Effector memory CD8-positive, alpha-beta T cell (primary cell): ENCODE results near the gene ACTR3C.

Source experiments
- ATAC-seq: fragments of 150-1000 bp; cut with Tn5 transposase; replicated peaks from 2 replicates; pipeline ENCODE4 v1.10.0; 2021; ENCODE audit warnings: mild to moderate bottlenecking, moderate library complexity
- DNase-seq, 3 experiments: peaks; one replicate each; pipeline ENCODE4 v3.0.0; 2021
- H3K27ac Mint-ChIP-seq, 2 donors: one replicate each; pipeline ENCODE4 v1.8.0; 2022; ENCODE audit warnings: mild to moderate bottlenecking in 2 of 2, mixed read lengths in 2 of 2, moderate library complexity in 2 of 2
- H3K27me3 Mint-ChIP-seq, 2 donors: one replicate each; pipeline ENCODE4 v1.8.0; 2022; ENCODE audit warnings: mixed read lengths in 2 of 2
- H3K36me3 Mint-ChIP-seq: one replicate; pipeline ENCODE4 v1.8.0; 2022; ENCODE audit warnings: mild to moderate bottlenecking, moderate library complexity, mixed read lengths; ENCODE audit not compliant: insufficient read depth
- H3K4me1 Mint-ChIP-seq, 2 donors: one replicate each; pipeline ENCODE4 v1.8.0; 2022; ENCODE audit warnings: low read depth in 2 of 2, mixed read lengths in 2 of 2
- H3K4me3 Mint-ChIP-seq, 2 donors: one replicate each; pipeline ENCODE4 v1.8.0; 2022; ENCODE audit warnings: mild to moderate bottlenecking in 2 of 2, mixed read lengths in 2 of 2, moderate library complexity in 2 of 2
- H3K9me3 Mint-ChIP-seq, 2 donors: one replicate each; pipeline ENCODE4 v1.8.0; 2022; ENCODE audit warnings: mixed read lengths in 2 of 2

The ACTR3C gene

GRCh38 chr7:150365194-150365593, 41.8 kb upstream of the ACTR3C start:
- peaks cover 17 to 21% of the 10 kb centered on the region in 2 donors for H3K4me1 Mint-ChIP-seq
- no peak for DNase-seq
- H3K9me3 Mint-ChIP-seq: no peaks in the 10 kb centered on the region
- peak overlapping the region in 1 of 2 donors; percentile 3 for H3K4me3 Mint-ChIP-seq
- H3K27me3 Mint-ChIP-seq: no peaks in the 10 kb centered on the region
- peak; percentile 18 for ATAC-seq
- H3K27ac Mint-ChIP-seq: peak overlapping the region in 1 of 2 donors; percentile 55
- peaks cover 19% of the 10 kb centered on the region for H3K36me3 Mint-ChIP-seq

GRCh38 chr7:150363872-150364271, 40.5 kb upstream of the ACTR3C start:
- ATAC-seq: no peak
- Mint-ChIP-seq H3K27me3 (no peaks in the 10 kb centered on the region), H3K36me3 (peaks cover 19% of the 10 kb centered on the region), H3K27ac (no peak overlapping the region), H3K4me1 (peaks cover 17 to 20% of the 10 kb centered on the region in 2 donors), H3K4me3 (no peak overlapping the region), H3K9me3 (no peaks in the 10 kb centered on the region)
- no peak for DNase-seq

- peak overlapping the region in 1 of 2 donors; percentile 44 for H3K27ac Mint-ChIP-seq
- H3K36me3 Mint-ChIP-seq: peaks cover 19% of the 10 kb centered on the region
- DNase-seq (no peak), ATAC-seq (no peak)
- H3K4me3 Mint-ChIP-seq: no peak overlapping the region
- H3K27me3 Mint-ChIP-seq: no peaks in the 10 kb centered on the region
- H3K9me3 Mint-ChIP-seq: no peaks in the 10 kb centered on the region
- peaks cover 19 to 25% of the 10 kb centered on the region in 2 donors for H3K4me1 Mint-ChIP-seq
These were observed 40.0 kb upstream of the ACTR3C start for GRCh38 chr7:150363370-150363769.

GRCh38 chr7:150361807-150362621, 38.7 kb upstream of the ACTR3C start:
- ATAC-seq: no peak
- H3K9me3 Mint-ChIP-seq: no peaks in the 10 kb centered on the region
- peaks cover 23 to 31% of the 10 kb centered on the region in 2 donors for H3K4me1 Mint-ChIP-seq
- H3K4me3 Mint-ChIP-seq: no peak overlapping the region
- H3K36me3 Mint-ChIP-seq: peaks cover 8% of the 10 kb centered on the region
- H3K27ac Mint-ChIP-seq: peak overlapping the region in 1 of 2 donors; percentile 61
- DNase-seq: no peak
- no peaks in the 10 kb centered on the region for H3K27me3 Mint-ChIP-seq

GRCh38 chr7:150361402-150361801, 38.1 kb upstream of the ACTR3C start:
- peaks cover 7% of the 10 kb centered on the region for H3K36me3 Mint-ChIP-seq
- no peaks in the 10 kb centered on the region for H3K27me3 Mint-ChIP-seq
- peak overlapping the region in 1 of 2 donors; percentile 61 for H3K27ac Mint-ChIP-seq
- no peaks in the 10 kb centered on the region for H3K9me3 Mint-ChIP-seq
- ATAC-seq: no peak
- no peak overlapping the region for H3K4me3 Mint-ChIP-seq
- DNase-seq: no peak
- peaks cover 25 to 32% of the 10 kb centered on the region in 2 donors for H3K4me1 Mint-ChIP-seq

GRCh38 chr7:150360363-150361058, 37.2 kb upstream of the ACTR3C start:
- DNase-seq (no peak), ATAC-seq (no peak)
- Mint-ChIP-seq H3K4me1 (peaks cover 27 to 35% of the 10 kb centered on the region in 2 donors), H3K9me3 (no peaks in the 10 kb centered on the region), H3K4me3 (no peak overlapping the region), H3K27me3 (no peaks in the 10 kb centered on the region), H3K27ac (peak overlapping the region; percentile 85 to 89), H3K36me3 (peaks cover 7% of the 10 kb centered on the region)

- DNase-seq: no peak
- Mint-ChIP-seq H3K4me3 (no peak overlapping the region), H3K9me3 (no peaks in the 10 kb centered on the region), H3K27me3 (no peaks in the 10 kb centered on the region), H3K27ac (peak overlapping the region; percentile 85 to 89), H3K4me1 (peaks cover 27 to 35% of the 10 kb centered on the region in 2 donors), H3K36me3 (peaks cover 7% of the 10 kb centered on the region)
- no peak for ATAC-seq
These were observed 36.4 kb upstream of the ACTR3C start for GRCh38 chr7:150359622-150360362.

GRCh38 chr7:150358988-150359621, 35.8 kb upstream of the ACTR3C start:
- peak overlapping the region; percentile 83 to 85 for H3K27ac Mint-ChIP-seq

GRCh38 chr7:150358433-150358832, 35.1 kb upstream of the ACTR3C start:
- ATAC-seq (peak; percentile 38), DNase-seq (no peak)
- peak overlapping the region in 1 of 2 donors; percentile 85 for H3K27ac Mint-ChIP-seq
- H3K27me3 Mint-ChIP-seq: no peaks in the 10 kb centered on the region
- peaks cover 7% of the 10 kb centered on the region for H3K36me3 Mint-ChIP-seq
- peaks cover 27 to 33% of the 10 kb centered on the region in 2 donors for H3K4me1 Mint-ChIP-seq
- H3K9me3 Mint-ChIP-seq: no peaks in the 10 kb centered on the region
- peak overlapping the region in 1 of 2 donors; percentile 51 for H3K4me3 Mint-ChIP-seq

More at GRCh38 chr7:150358988-150359621, 35.8 kb upstream of the ACTR3C start:
- no peaks in the 10 kb centered on the region for H3K9me3 Mint-ChIP-seq
- ATAC-seq (peak; percentile 23), DNase-seq (no peak)
- H3K4me3 Mint-ChIP-seq: no peak overlapping the region
- H3K4me1 Mint-ChIP-seq: peaks cover 27 to 34% of the 10 kb centered on the region in 2 donors
- H3K36me3 Mint-ChIP-seq: peaks cover 7% of the 10 kb centered on the region
- H3K27me3 Mint-ChIP-seq: no peaks in the 10 kb centered on the region

- DNase-seq (no peak), ATAC-seq (peak; percentile 19)
- H3K9me3 Mint-ChIP-seq: no peaks in the 10 kb centered on the region
- peak overlapping the region; percentile 51 to 54 for H3K4me3 Mint-ChIP-seq
- no peaks in the 10 kb centered on the region for H3K27me3 Mint-ChIP-seq
- H3K27ac Mint-ChIP-seq: peak overlapping the region in 1 of 2 donors; percentile 85
- H3K4me1 Mint-ChIP-seq: peaks cover 27 to 33% of the 10 kb centered on the region in 2 donors
- H3K36me3 Mint-ChIP-seq: peaks cover 7% of the 10 kb centered on the region
These were observed 34.6 kb upstream of the ACTR3C start for GRCh38 chr7:150357771-150358427.

- H3K4me3 Mint-ChIP-seq: peak overlapping the region; percentile 51 to 54
- no peaks in the 10 kb centered on the region for H3K9me3 Mint-ChIP-seq
- peaks cover 27 to 33% of the 10 kb centered on the region in 2 donors for H3K4me1 Mint-ChIP-seq
- ATAC-seq (peak; percentile 87), DNase-seq (peak; percentile 59 to 64 (median 61))
- peaks cover 7% of the 10 kb centered on the region for H3K36me3 Mint-ChIP-seq
- no peaks in the 10 kb centered on the region for H3K27me3 Mint-ChIP-seq
- peak overlapping the region in 1 of 2 donors; percentile 85 for H3K27ac Mint-ChIP-seq
These were observed 33.9 kb upstream of the ACTR3C start for GRCh38 chr7:150357270-150357669.

GRCh38 chr7:150356265-150356897, 33.0 kb upstream of the ACTR3C start:
- peaks cover 27 to 33% of the 10 kb centered on the region in 2 donors for H3K4me1 Mint-ChIP-seq
- no peak for ATAC-seq
- H3K9me3 Mint-ChIP-seq: no peaks in the 10 kb centered on the region
- H3K27me3 Mint-ChIP-seq: no peaks in the 10 kb centered on the region
- no peak overlapping the region for H3K27ac Mint-ChIP-seq
- DNase-seq: peak in 2 of 3 experiments; percentile 21
- H3K4me3 Mint-ChIP-seq: peak overlapping the region in 1 of 2 donors; percentile 15
- peaks cover 7% of the 10 kb centered on the region for H3K36me3 Mint-ChIP-seq
